ENCODE results near the gene FCHO2. TPM values are rescaled to one million over a fixed set of nuclear protein-coding genes. Genes with fewer than 3 reads are reported as not detected.
A peak's percentile ranks its signal among the peaks of the same experiment; 100 is the strongest.

The FCHO2 gene
- total RNA-seq, 2 donors from 2014 or later: 5.9 to 18.2 TPM

DNA sequence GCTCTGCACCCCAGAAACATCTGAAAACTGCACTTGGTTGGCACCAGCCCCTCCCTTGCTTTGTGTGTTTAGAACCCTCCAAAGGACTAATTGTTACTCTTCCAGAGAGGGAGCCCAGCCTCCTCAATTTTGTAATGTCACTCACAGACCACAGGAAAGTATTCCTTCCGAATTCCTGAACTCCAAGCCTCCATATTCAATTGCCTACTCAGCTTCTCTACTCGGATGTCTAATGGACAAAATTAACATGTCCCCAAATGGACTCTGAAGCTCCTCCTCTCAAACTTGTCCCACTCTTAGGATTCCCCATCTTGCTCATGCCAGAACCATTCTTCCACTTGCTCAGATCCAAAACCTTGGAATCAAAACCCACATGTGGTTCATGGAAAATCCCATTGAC is 160.7 kb downstream of the FCHO2 start:
- H3K27ac ChIP-seq: no peak overlapping the region
- H3K4me3 ChIP-seq: no peak overlapping the region
- 82 to 86% methylated on average over 2 of the region's 2 CpGs for WGBS, 2 donors
- TF ChIP-seq, protein P1, sequence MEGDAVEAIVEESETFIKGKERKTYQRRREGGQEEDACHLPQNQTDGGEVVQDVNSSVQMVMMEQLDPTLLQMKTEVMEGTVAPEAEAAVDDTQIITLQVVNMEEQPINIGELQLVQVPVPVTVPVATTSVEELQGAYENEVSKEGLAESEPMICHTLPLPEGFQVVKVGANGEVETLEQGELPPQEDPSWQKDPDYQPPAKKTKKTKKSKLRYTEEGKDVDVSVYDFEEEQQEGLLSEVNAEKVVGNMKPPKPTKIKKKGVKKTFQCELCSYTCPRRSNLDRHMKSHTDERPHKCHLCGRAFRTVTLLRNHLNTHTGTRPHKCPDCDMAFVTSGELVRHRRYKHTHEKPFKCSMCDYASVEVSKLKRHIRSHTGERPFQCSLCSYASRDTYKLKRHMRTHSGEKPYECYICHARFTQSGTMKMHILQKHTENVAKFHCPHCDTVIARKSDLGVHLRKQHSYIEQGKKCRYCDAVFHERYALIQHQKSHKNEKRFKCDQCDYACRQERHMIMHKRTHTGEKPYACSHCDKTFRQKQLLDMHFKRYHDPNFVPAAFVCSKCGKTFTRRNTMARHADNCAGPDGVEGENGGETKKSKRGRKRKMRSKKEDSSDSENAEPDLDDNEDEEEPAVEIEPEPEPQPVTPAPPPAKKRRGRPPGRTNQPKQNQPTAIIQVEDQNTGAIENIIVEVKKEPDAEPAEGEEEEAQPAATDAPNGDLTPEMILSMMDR (IDR thresholded peaks at IDR 0.05): no peak
- TF ChIP-seq POLR2A (IDR thresholded peaks at IDR 0.05): no peak
- no peaks in the 10 kb centered on the region for H3K36me3 ChIP-seq (replicated peaks in 1 of 2; ENCODE audit: insufficient read depth in 1 of 2, low read depth in 2 of 2)
- H3K4me1 ChIP-seq: peaks cover 37% of the 10 kb centered on the region
- ATAC-seq: no peak
- H3K27me3 ChIP-seq: no peaks in the 10 kb centered on the region
- DNase-seq: no peak
- no peaks in the 10 kb centered on the region for H3K9me3 ChIP-seq
- intact Hi-C loops (cut with DNase I): no loop called here

DNA sequence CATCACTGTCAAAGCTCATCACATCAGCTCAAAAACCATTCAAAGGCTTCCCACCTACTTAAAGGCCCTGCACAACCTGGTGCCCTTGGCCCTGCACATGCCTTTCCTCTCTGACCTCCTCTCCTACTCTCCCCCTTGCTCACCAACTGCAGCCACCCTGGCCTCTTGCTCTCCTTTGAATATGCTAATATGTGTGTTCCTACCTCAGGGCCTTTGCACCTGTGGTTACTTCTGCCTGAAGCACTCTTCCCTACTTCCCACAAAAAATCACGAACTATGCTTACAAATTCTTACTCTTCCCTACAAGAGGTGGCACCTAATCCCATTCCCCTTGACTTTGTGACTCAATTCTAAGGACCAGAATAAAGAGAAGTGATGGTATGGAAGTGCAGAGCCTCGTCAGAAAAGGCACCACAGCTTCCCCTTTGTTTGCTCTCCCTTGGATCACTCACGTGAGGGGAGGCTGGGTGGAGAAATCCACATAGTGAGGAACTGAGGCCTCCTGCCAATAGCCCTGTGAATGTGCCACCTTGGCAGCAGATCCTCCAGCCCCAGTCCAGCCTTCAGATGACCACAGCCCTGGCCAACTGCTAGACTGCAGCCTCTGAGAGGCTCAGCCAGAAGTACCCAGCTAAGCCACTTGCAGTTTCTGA is 161.4 kb downstream of the FCHO2 start:
- DNase-seq: no peak
- H3K27me3 ChIP-seq: no peaks in the 10 kb centered on the region
- H3K36me3 ChIP-seq (replicated peaks in 1 of 2; ENCODE audit: insufficient read depth in 1 of 2, low read depth in 2 of 2): no peaks in the 10 kb centered on the region
- intact Hi-C loops (cut with DNase I): no loop called here
- ATAC-seq: no peak
- H3K27ac ChIP-seq: no peak overlapping the region
- no peak for TF ChIP-seq POLR2A (IDR thresholded peaks at IDR 0.05)
- TF ChIP-seq, protein P1 (IDR thresholded peaks at IDR 0.05): no peak
- H3K4me3 ChIP-seq: no peak overlapping the region
- 67 to 91% methylated on average over 3 of the region's 3 CpGs for WGBS, 2 donors
- H3K9me3 ChIP-seq: no peaks in the 10 kb centered on the region
- H3K4me1 ChIP-seq: peaks cover 37% of the 10 kb centered on the region

DNA sequence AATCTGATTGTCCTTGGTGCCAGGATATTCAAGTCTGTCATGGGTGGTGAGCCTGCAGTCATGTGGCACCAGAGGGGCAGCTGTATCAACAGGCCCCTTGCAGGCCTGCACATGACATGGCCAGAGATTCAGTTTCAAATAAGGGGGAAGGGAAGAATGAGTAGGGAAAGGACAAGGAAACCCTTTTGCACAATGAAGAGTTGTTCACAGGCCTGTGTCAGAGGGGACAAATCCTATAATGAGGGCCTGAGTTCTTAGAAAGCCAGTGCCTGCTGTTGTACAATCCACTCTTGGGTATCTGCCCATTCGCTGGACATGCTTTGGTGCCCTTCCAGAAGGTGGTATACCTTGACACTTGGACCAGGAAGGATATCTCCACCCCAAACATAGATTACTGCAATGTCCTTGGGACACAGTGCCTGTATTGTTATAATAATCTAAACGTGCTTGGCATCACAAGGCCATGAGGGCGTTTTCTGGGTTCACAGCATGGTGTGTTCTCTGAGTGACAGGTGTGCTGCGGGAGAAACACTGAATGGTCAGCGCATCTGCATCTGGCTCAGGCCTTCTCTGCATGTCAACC is 162.6 kb downstream of the FCHO2 start:
- Histone ChIP-seq H3K36me3 (replicated peaks in 1 of 2; ENCODE audit: insufficient read depth in 1 of 2, low read depth in 2 of 2) (no peaks in the 10 kb centered on the region), H3K4me3 (no peak overlapping the region), H3K27me3 (no peaks in the 10 kb centered on the region), H3K27ac (peak overlapping the region in 2 of 4 donors; percentile 12 to 75), H3K4me1 (peaks cover 37% of the 10 kb centered on the region), H3K9me3 (no peaks in the 10 kb centered on the region)
- DNase-seq (peak in 3 of 4 donors; percentile 23 to 70 (median 52)), ATAC-seq (peak; percentile 33)
- 28% methylated on average over 5 of the region's 5 CpGs for WGBS, 2 donors
- TF ChIP-seq, protein P1 (IDR thresholded peaks at IDR 0.05): no peak
- intact Hi-C loops (cut with DNase I): no loop called here

DNA sequence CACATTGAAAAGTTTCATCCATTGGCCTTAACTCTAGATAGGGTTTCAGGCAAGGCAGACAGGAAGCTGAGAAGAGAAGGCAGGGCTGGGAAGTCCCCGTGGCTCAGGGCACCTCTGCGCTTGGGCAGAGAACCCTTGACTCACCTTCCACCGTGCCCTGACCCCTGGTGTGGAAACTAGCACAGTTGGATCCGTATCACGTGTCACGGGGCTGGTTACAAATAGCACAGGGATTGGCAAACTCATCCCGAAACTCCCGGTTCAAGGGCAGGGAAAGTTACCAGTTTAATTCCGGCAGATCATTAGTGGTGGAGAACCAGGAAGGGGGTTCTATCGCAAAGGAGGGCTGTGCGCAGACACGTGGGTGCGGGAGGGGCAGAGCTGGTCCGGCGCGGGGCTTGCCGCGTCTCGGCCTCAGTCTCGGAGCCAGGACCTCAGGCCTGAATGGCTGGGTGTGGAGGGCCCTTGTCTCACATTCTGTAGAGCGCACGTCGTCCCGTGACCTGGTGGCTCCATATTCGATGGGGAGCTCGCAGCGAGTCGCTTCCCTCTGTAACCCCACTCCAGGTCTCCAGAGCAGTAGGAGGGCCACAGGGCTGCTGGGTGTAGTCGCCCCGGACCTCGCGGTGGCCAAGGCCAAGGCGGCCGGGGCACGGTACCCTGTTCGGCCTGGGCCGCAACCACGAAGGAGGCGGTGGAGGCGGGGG is 163.8 kb downstream of the FCHO2 start:
- intact Hi-C loops (cut with DNase I): no loop called here
- ATAC-seq (peak; percentile 45), DNase-seq (peak; percentile 31 to 75 (median 38))
- H3K27me3 ChIP-seq: no peaks in the 10 kb centered on the region
- no peaks in the 10 kb centered on the region for H3K9me3 ChIP-seq
- H3K4me1 ChIP-seq: peaks cover 32% of the 10 kb centered on the region
- no peaks in the 10 kb centered on the region for H3K36me3 ChIP-seq (replicated peaks in 1 of 2; ENCODE audit: insufficient read depth in 1 of 2, low read depth in 2 of 2)
- TF ChIP-seq, protein P1 (IDR thresholded peaks at IDR 0.05): no peak
- TF ChIP-seq POLR2A (IDR thresholded peaks at IDR 0.05): no peak
- peak overlapping the region in 3 of 4 donors; percentile 12 to 75 (median 22) for H3K27ac ChIP-seq
- no peak overlapping the region for H3K4me3 ChIP-seq
- WGBS, 2 donors: 46 to 67% methylated on average over 12 to 40 of the region's 40 CpGs

Data from body of pancreas (tissue), 4 donors.